ENCODE results near the gene ABCC11.

ABCC11 gene

GRCh38 chr16:48247311-48247710 lies at the start of gene ABCC11:
ABCC11 (minus strand) TSS chr16:48247539; CDS start chr16:48231921, 15,618 bp downstream.
- no peak for FAIRE-seq

- no peak for FAIRE-seq
These were observed 48.3 kb upstream of the ABCC11 start for GRCh38 chr16:48295488-48296281.

GRCh38 chr16:48294724-48295123 lies 47.4 kb upstream of the ABCC11 start:
- no peak for FAIRE-seq

- FAIRE-seq, result no peak
These were observed 45.1 kb upstream of the ABCC11 start for GRCh38 chr16:48292452-48292851.

- no peak for FAIRE-seq
These were observed 44.4 kb upstream of the ABCC11 start for GRCh38 chr16:48291754-48292153.

DNA sequence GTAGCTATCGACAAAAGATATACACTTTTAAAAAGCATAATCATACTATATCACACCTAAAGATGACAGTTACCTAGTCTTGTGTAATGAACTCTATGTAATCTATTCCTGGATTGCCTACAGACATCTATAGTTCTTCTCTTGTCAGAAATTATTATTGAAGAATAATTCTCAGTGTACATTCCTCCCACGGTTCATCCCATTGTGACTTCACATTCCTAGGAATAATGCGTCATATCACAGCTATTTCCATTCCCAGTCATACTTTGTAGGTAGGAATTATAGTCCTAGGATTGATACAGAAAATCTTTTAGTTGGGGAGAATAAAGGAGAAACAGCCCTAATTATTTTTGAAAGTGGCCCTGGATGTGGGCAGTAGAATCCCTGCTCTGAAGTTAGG lies 44.0 kb upstream of the ABCC11 start:
- no peak for FAIRE-seq

DNA sequence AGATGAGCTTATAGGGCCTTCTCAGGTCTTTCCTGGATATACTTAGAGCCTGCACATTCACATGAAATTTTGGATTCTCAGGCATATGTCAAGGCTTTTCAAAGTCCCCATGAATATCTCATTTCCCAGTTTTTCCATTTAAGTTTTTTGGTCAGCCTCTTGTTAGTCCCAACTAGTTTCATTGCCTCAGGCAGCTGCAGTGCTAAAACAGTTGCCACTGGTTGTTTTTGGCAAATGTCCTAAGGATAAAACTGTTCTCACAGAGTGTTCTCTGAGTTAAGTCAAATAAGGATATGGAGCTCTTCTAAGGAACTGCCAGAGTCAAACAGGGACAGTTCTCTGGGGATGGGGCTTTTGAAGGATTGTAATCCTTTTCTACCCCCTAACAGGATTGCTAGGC lies 39.9 kb upstream of the ABCC11 start:
- FAIRE-seq, result no peak

- FAIRE-seq, result no peak
These were observed 37.6 kb upstream of the ABCC11 start for GRCh38 chr16:48284772-48285409.

DNA sequence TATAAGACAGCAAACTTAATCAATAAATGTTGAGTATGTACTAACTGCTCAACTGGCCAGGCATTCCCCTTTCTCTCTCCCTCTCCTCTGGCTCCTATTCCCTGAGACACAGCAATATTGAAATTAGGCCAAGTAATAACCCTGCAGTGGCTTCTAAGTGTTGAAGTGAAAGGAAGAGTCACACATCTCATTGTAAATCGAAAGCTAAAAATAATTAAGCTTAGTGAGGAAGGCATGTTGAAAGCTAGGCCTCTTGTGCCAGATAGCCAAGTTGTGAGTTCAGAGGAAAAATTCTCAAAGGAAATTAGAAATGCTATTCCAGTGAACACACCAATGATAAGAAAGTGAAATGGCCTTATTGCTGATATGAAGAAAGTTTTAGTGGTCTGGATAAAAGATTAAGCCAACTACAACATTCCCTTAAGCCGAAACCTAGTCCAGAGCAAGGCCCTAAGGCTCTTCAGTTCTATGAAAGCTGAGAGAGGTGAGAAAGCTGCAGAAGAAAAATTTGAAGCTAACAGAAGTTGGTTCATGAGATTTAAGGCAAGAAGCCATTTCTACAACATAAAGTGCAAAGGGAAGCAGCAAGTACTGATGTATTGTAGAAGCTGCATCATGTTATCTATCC lies 35.4 kb upstream of the ABCC11 start:
- FAIRE-seq, result no peak

DNA sequence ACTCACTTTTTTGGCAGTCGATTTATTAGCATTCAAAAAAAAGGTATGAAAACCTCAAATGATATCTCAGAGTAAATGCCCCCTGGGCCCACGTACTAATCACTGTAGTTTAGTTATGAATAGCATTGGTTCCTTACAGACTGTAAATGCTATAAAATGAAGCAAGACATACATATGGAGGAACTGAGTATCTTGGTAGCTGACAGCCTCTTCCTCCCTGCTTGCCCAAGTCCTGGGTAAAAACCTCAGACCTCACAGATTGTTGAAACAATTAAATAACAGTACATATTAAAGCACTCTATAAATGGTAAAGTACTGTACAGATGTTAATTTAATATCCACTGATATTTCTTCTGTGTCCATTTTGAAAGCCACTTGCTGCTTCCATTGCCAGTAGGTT lies 33.2 kb upstream of the ABCC11 start:
- no peak for FAIRE-seq

GRCh38 chr16:48279199-48279598 lies 31.9 kb upstream of the ABCC11 start:
- no peak for FAIRE-seq

DNA sequence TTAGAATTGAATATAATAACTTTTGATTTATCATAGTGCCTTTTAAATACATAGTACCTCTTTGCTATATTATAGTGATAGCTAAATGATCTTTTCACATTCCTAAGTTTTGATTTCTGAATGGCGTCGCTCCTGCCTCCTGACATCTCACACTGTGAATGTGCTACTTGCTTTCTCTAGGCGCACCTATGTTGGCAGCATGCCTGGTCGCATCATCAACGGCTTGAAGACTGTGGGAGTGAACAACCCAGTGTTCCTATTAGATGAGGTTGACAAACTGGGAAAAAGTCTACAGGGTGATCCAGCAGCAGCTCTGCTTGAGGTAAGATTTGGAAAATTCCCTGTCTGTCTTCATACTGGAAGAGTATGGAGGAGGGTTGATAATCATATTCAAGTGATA lies 29.8 kb upstream of the ABCC11 start:
- FAIRE-seq, result no peak

DNA sequence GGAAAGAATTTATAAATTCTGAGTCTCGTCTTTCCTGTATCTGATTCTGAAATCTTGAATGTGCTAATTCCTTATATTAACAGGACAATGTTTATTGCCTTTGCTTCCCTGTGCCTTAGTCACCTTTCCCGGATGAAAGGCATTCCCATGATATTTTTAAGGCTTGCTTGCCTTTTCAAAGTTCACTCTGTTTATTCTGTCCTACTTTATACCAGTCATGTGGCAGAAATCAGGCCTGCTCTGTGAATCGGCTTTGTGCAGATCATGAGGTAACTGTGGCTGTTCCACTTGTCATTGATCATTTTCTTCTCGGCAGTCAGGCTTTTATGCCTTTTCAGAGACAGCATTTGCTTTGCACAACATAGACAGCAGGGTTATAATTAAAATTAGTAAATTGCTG lies 28.8 kb upstream of the ABCC11 start:
- no peak for FAIRE-seq

GRCh38 chr16:48274476-48274875 lies 27.1 kb upstream of the ABCC11 start:
- FAIRE-seq, result no peak

GRCh38 chr16:48272837-48273421 lies 25.6 kb upstream of the ABCC11 start:
- FAIRE-seq, result no peak

GRCh38 chr16:48271728-48272127 lies 24.4 kb upstream of the ABCC11 start:
- FAIRE-seq, result no peak

DNA sequence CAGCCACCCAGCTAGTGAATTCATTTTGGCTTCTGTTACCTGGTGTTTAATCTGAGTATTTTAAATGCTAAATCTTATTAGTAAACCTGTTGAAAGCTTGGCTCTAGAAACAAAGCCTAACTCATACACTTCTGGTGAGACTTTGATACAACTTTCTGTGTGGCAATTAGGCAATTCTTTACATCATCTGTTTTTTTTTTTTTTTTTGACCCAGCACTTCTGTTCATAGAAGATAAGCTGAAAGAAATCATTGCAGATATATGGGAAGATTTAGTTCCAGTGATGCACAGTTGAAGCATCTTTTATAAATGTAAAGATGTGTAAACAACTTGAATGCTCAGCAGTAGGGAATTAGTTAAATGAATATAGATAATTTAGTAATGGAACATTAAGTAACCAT lies 21.7 kb upstream of the ABCC11 start:
- FAIRE-seq, result no peak

DNA sequence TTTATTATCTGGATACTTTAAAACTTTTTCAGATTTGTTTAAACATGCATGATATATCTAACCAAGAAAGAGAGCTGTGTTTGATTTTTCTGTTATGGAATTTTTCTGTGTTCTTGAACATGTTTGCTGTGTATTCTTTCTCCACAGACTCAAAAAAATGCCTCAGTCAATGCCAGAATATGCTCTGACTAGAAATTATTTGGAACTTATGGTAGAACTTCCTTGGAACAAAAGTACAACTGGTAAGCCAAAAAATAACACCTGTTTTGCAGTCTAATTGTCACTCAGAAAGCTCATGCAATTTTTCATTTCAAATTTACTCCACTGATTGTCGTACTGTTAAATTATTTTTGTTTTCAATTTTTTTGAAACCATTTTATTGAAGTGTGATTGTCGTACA lies 15.3 kb upstream of the ABCC11 start:
- no peak for FAIRE-seq

- no peak for FAIRE-seq
These were observed 14.2 kb upstream of the ABCC11 start for GRCh38 chr16:48261569-48261968.

DNA sequence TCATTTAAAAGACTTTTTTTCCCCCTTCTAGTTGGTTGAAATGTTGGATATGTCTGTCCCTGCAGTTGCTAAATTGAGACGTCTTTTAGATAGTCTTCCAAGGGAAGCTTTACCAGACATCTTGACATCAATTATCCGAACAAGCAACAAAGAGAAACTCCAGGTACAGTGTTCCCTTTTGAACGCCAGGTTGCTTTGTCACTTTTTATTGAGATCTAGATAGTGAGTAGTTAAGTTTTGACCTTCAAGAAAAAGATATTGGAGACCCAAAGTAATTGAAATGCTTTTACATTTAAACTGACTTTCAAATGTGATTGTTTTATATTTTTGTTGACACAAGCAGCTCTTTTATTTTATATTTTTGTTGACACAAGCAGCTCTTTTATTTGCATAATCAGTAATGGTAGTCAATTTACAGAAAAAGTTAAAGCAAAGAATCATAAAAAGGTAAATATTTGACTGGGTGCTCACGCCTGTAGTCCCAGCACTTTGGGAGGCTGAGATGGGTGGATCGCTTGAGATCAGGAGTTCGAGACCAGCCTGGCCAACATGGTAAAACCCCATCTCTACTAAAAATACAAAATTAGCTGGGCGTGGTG lies 9.3 kb upstream of the ABCC11 start:
- FAIRE-seq, result no peak

- FAIRE-seq, result no peak
These were observed 4.7 kb upstream of the ABCC11 start for GRCh38 chr16:48252013-48252412.

DNA sequence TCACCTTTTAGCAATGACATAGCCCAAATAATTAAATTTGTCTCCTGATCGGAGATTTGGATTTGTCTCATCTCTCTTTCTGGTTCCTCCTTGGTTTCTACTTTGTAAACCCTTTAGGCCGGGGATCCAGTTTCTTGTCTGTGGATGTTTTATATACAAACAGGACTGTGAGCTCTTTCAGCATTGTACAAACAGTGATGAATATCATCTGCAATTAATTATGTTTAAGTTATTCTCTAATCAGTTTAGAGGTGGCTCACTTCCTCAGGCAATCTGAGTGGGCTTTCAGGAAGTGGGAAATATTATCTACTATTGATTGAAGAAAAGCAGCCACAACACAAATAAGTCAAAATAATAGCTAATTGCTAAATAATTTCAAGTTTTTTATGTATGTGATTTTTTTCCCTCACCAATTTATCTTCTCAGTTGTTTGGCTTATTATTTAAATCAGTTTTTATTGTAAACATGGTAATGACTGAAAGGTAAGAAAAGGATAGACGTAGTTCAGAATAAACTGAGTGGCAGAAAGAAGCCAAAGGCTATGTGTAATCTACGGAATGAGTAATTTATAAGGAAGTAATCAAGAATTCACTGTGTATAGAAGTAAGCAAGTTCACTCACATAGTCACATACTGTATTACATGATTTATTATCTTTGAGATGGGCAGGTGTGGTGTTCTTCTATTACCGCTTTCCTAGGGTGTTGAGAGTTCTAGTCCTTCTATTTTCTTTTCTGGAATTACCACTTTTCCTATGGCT lies 3.4 kb upstream of the ABCC11 start:
- no peak for FAIRE-seq

Data from colon (tissue), 2 donors.